GM18505 (cell line): ENCODE measurements around the gene KIAA1671.

Experiments used
- ATAC-seq: cut with Tn5 transposase; IDR thresholded peaks from one replicate; pipeline ENCODE4 v1.9.1; 2021; ENCODE audit not compliant: unreplicated experiment
- POLR2A ChIP-seq: IDR thresholded peaks from 4 replicates; pipeline ENCODE4 v1.6.1; 2011; ENCODE audit warnings: borderline replicate concordance; ENCODE audit not compliant: insufficient read depth, insufficient read length; ENCODE audit errors: extremely low read depth

Gene KIAA1671

GRCh38 chr22:24977370-24978221, 25.1 kb downstream of the KIAA1671 start:
- no peak for TF ChIP-seq POLR2A
- ATAC-seq = no peak

GRCh38 chr22:24978308-24978707, 25.8 kb downstream of the KIAA1671 start:
- no peak for ATAC-seq
- no peak for TF ChIP-seq POLR2A

GRCh38 chr22:24981066-24981465, 28.6 kb downstream of the KIAA1671 start:
- no peak for ATAC-seq
- no peak for TF ChIP-seq POLR2A

GRCh38 chr22:24981656-24982055, 29.1 kb downstream of the KIAA1671 start:
- no peak for ATAC-seq
- TF ChIP-seq POLR2A = no peak

- TF ChIP-seq POLR2A = no peak
- no peak for ATAC-seq
These were observed 30.0 kb downstream of the KIAA1671 start for GRCh38 chr22:24982301-24983056.

GRCh38 chr22:24983151-24983550, 30.6 kb downstream of the KIAA1671 start:
- ATAC-seq = no peak
- TF ChIP-seq POLR2A = no peak

- TF ChIP-seq POLR2A = no peak
- ATAC-seq = no peak
These were observed 31.6 kb downstream of the KIAA1671 start for GRCh38 chr22:24984122-24984521.

- TF ChIP-seq POLR2A = no peak
- no peak for ATAC-seq
These were observed 33.3 kb downstream of the KIAA1671 start for GRCh38 chr22:24985826-24986214.

- no peak for TF ChIP-seq POLR2A
- no peak for ATAC-seq
These were observed 34.3 kb downstream of the KIAA1671 start for GRCh38 chr22:24986816-24987215.

GRCh38 chr22:24989135-24989534, 36.6 kb downstream of the KIAA1671 start:
- ATAC-seq = no peak
- TF ChIP-seq POLR2A = no peak

- no peak for ATAC-seq
- no peak for TF ChIP-seq POLR2A
These were observed 37.0 kb downstream of the KIAA1671 start for GRCh38 chr22:24989541-24989951.

- ATAC-seq = no peak
- no peak for TF ChIP-seq POLR2A
These were observed 37.9 kb downstream of the KIAA1671 start for GRCh38 chr22:24990344-24990905.

GRCh38 chr22:24992946-24993345, 40.4 kb downstream of the KIAA1671 start:
- no peak for ATAC-seq
- TF ChIP-seq POLR2A = no peak

GRCh38 chr22:24994070-24994763, 41.7 kb downstream of the KIAA1671 start:
- no peak for TF ChIP-seq POLR2A
- no peak for ATAC-seq

GRCh38 chr22:24995649-24996180, 43.2 kb downstream of the KIAA1671 start:
- TF ChIP-seq POLR2A = no peak
- no peak for ATAC-seq
